ENCODE data around the gene PTPRN2. TPM values are rescaled to one million over a fixed set of nuclear protein-coding genes. Genes with fewer than 3 reads are reported as not detected.

Gene PTPRN2
- total RNA-seq, 4 donors from 2014 or later, result 6.6 to 10.7 (median 8.2) TPM

DNA sequence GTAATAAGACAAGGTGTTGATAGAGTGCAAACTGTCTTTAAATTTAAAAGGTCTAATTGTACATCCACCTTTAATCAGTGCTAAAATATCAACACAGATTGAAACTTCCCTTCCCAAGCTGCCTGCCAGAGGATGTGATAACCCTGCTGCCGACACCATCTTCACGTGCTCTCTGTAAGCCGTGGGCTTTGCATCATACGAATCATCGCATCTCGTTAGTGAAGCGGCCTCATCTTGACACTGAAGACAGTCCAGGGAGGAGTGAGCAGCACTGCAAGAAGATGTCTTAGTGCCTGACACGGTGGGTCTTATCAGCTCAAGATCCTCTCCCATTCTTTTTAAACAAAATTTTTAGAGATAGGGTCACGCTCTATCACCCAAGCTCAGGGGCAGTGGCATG, 518.8 kb downstream of the PTPRN2 start:
- no peaks in the 10 kb centered on the region for H3K4me1 ChIP-seq
- DNase-seq (ENCODE audit: low spot score in 2 of 2), result no peak
- H3K27ac ChIP-seq, result no peak overlapping the region
- H3K4me3 ChIP-seq, result no peak overlapping the region
- H3K36me3 ChIP-seq, result no peaks in the 10 kb centered on the region
- TF ChIP-seq, protein P1, sequence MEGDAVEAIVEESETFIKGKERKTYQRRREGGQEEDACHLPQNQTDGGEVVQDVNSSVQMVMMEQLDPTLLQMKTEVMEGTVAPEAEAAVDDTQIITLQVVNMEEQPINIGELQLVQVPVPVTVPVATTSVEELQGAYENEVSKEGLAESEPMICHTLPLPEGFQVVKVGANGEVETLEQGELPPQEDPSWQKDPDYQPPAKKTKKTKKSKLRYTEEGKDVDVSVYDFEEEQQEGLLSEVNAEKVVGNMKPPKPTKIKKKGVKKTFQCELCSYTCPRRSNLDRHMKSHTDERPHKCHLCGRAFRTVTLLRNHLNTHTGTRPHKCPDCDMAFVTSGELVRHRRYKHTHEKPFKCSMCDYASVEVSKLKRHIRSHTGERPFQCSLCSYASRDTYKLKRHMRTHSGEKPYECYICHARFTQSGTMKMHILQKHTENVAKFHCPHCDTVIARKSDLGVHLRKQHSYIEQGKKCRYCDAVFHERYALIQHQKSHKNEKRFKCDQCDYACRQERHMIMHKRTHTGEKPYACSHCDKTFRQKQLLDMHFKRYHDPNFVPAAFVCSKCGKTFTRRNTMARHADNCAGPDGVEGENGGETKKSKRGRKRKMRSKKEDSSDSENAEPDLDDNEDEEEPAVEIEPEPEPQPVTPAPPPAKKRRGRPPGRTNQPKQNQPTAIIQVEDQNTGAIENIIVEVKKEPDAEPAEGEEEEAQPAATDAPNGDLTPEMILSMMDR (IDR thresholded peaks at IDR 0.05), result no peak
- TF ChIP-seq POLR2A (IDR thresholded peaks at IDR 0.05) (no peak), EP300 (IDR thresholded peaks at IDR 0.05) (no peak)
- 93 to 96% methylated on average over 9 of the region's 9 CpGs for WGBS, 2 donors
- no peaks in the 10 kb centered on the region for H3K27me3 ChIP-seq
- H3K9me3 ChIP-seq, result peaks cover 0 to 4% (median 0%) of the 10 kb centered on the region in 4 donors

DNA sequence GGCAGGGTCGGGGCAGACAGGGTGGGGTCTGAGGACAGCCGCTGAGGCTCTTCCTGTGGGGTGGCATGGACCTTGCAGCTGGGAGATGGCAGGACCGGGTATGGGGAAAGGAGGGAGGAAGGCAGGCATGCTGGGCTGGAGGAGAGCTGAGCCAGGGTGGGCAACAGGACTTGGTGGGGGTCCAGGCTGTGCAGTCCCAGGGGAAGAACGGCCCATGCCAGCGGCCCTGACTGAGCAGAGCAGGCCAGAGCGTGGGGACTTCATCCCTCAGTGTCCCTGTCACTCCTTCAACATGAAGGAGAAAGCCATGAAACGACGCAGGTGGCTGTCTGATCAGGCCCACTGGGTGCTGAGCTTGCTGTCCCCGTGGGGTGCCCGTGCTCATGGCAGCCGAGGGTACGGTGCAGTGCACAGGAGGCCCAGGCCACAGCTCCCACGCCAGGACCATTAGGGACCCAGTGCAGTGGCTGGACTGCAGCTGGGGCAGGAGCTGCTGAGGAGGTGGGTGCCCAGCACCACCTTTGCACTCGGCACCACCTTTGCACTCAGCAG, 519.6 kb downstream of the PTPRN2 start:
- no peak overlapping the region for H3K27ac ChIP-seq
- no peaks in the 10 kb centered on the region for H3K27me3 ChIP-seq
- no peaks in the 10 kb centered on the region for H3K4me1 ChIP-seq
- peaks cover 0 to 9% (median 0%) of the 10 kb centered on the region in 4 donors for H3K9me3 ChIP-seq
- H3K36me3 ChIP-seq, result no peaks in the 10 kb centered on the region
- no peak overlapping the region for H3K4me3 ChIP-seq
- TF ChIP-seq EP300 (IDR thresholded peaks at IDR 0.05), result no peak
- TF ChIP-seq POLR2A (IDR thresholded peaks at IDR 0.05), result no peak
- TF ChIP-seq, protein P1 (IDR thresholded peaks at IDR 0.05), result no peak
- 91 to 93% methylated on average over 11 to 13 of the region's 14 CpGs for WGBS, 2 donors
- DNase-seq (ENCODE audit: low spot score in 2 of 2), result no peak

DNA sequence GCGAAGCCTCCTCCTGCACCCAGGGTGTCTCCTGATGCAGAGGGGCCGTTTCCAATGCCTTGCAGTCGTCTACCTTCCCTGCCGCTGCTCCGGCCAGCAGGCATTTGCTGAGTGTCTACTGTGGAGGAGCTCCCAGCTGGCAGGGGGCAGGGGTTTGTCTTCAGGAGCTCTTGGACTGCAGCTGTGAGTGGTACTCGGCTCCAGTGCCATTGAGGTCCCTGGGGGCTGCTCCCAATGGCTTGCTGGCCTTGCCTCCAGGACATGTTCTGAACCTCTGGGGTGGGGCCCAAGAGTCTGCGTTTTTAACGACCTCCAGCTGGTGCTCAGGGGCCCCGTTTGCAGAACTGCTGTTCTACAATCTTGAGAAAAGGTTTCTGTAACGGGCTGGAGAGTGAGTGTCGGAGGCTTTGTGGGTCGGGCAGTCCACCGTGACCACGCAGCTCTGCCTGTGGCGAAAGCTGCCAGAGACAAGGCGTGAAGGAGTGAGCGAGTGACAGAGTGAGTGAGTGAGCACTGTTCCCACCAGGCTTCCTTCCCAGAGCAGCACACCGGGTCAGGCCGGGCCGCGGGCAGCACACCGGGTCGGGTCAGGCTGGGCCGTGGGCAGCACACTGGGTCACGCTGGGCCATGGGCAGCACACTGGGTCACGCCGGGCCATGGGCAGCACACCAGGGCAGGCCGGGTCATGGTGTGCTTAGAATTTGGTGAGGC, 520.2 kb downstream of the PTPRN2 start:
- Histone ChIP-seq H3K27me3 (no peaks in the 10 kb centered on the region), H3K36me3 (no peaks in the 10 kb centered on the region), H3K27ac (no peak overlapping the region), H3K4me3 (no peak overlapping the region), H3K4me1 (no peaks in the 10 kb centered on the region), H3K9me3 (peaks cover 0 to 15% (median 0%) of the 10 kb centered on the region in 4 donors)
- WGBS, 2 donors, result 70 to 74% methylated on average over 27 to 28 of the region's 28 CpGs
- TF ChIP-seq, protein P1 (IDR thresholded peaks at IDR 0.05), result no peak
- no peak for TF ChIP-seq EP300 (IDR thresholded peaks at IDR 0.05)
- TF ChIP-seq POLR2A (IDR thresholded peaks at IDR 0.05), result no peak
- DNase-seq (ENCODE audit: low spot score in 2 of 2), result no peak

DNA sequence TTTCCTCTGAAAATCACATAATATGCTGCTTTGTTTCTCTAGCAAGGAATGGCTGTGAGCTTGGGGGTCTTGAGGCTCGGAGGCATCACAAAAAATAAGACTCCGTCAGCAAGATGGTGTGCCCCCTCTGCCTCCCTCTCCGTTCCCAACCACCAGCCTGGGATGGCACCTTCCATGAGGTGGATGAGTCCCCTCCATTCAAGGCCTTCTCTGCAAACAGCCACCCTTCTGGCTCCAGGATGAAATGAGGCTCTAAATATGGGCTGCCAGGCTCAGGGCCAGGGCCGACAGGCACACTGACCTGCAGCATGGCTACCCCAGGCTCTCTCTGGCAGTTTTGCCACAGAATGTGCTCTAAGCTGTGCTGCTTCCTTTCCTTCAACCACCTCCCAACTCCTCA, 521.5 kb downstream of the PTPRN2 start:
- no peak for DNase-seq (ENCODE audit: low spot score in 2 of 2)
- H3K4me1 ChIP-seq, result no peaks in the 10 kb centered on the region
- 70 to 81% methylated on average over 4 of the region's 4 CpGs for WGBS, 2 donors

DNA sequence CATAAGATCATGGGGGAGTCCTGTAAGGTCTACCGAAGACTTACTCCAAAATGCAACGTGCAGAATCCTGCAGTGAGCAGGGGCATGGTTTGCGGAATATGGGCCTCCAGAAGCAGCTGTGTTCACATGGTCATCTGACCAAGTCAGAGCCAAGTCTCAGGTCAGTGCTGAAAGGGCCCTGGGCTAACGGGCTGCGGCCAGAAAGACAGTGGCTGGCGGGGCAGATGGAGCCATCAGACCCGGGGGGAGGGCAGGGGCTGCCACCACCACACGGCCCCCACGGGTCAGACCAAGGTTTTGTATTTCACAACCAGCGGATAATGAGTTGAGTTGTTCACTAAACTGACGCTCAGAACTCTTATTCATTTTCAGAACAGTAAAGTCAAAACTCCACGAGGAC, 522.3 kb downstream of the PTPRN2 start:
- Histone ChIP-seq H3K27me3 (no peaks in the 10 kb centered on the region), H3K4me1 (no peaks in the 10 kb centered on the region), H3K36me3 (no peaks in the 10 kb centered on the region), H3K9me3 (peaks cover 0 to 25% (median 0%) of the 10 kb centered on the region in 4 donors), H3K27ac (no peak overlapping the region), H3K4me3 (no peak overlapping the region)
- no peak for DNase-seq (ENCODE audit: low spot score in 2 of 2)
- TF ChIP-seq EP300 (IDR thresholded peaks at IDR 0.05) (no peak), POLR2A (IDR thresholded peaks at IDR 0.05) (no peak)
- TF ChIP-seq, protein P1 (IDR thresholded peaks at IDR 0.05), result no peak
- 71 to 78% methylated on average over 12 of the region's 12 CpGs for WGBS, 2 donors

More for the DNA sequence above, 521.5 kb downstream of the PTPRN2 start:
- Histone ChIP-seq H3K27ac (no peak overlapping the region), H3K4me3 (no peak overlapping the region), H3K36me3 (no peaks in the 10 kb centered on the region), H3K9me3 (peaks cover 0 to 25% (median 0%) of the 10 kb centered on the region in 4 donors), H3K27me3 (no peaks in the 10 kb centered on the region)
- TF ChIP-seq, protein P1 (IDR thresholded peaks at IDR 0.05), result no peak
- no peak for TF ChIP-seq POLR2A (IDR thresholded peaks at IDR 0.05)
